ENCODE data around the gene ELOF1. TPM values are rescaled to one million over a fixed set of nuclear protein-coding genes. Genes with fewer than 3 reads are reported as not detected.

The ELOF1 gene
- total RNA-seq, 1 donor from 2014 or later = 69.8 TPM

DNA sequence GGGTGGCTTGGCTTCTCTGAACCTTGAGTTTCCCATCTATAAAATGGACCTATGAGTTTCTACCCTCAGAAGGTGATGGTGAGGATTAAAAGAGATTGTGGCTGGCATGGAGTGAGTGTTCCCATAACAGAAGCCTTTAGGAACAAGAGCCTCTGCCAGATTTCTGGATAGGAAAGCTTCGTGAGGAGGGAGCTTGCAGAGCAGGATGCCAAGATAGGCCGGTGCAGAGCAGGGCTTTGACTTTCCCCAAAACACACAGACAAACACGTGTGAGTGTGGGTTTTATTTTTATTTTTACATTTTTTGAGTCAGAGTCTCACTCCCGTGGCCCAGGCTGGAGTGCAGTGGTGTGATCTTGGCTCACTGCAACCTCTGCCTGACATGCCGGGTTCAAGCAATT lies 24.1 kb downstream of the ELOF1 start:
- DNase-seq (ENCODE audit: low read depth, low spot score) = no peak
- Mint-ChIP-seq H3K27ac (ENCODE audit: unreplicated experiment) (no peak overlapping the region), H3K9me3 (no peaks in the 10 kb centered on the region), H3K27me3 (ENCODE audit: low read depth) (peaks cover 5% of the 10 kb centered on the region), H3K4me1 (peaks cover 27% of the 10 kb centered on the region), H3K36me3 (ENCODE audit: low read depth) (no peaks in the 10 kb centered on the region), H3K4me3 (peak overlapping the region; percentile 43)
- TF ChIP-seq, protein P1, sequence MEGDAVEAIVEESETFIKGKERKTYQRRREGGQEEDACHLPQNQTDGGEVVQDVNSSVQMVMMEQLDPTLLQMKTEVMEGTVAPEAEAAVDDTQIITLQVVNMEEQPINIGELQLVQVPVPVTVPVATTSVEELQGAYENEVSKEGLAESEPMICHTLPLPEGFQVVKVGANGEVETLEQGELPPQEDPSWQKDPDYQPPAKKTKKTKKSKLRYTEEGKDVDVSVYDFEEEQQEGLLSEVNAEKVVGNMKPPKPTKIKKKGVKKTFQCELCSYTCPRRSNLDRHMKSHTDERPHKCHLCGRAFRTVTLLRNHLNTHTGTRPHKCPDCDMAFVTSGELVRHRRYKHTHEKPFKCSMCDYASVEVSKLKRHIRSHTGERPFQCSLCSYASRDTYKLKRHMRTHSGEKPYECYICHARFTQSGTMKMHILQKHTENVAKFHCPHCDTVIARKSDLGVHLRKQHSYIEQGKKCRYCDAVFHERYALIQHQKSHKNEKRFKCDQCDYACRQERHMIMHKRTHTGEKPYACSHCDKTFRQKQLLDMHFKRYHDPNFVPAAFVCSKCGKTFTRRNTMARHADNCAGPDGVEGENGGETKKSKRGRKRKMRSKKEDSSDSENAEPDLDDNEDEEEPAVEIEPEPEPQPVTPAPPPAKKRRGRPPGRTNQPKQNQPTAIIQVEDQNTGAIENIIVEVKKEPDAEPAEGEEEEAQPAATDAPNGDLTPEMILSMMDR (conservative IDR thresholded peaks at IDR 0.05) = no peak

DNA sequence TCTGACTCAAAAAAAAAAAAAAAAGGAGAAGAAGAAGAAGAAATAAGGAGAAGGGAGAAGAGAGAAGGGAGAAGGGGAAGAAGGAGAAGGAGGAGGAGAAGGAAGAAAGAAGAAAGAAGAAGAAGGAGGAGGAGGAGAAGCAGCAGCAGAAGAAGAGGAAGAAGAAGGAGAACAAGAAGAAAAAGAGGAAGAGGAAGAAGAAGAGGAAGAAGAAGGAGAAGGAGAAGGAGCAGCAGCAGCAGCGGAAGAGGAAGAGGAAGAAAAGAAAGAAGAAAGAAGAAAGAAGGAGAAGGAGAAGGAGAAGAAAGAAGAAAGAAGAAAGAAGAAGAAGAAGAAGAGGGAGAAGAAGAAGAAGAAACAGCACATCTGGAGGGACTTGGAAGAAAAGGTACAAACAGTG lies 24.5 kb downstream of the ELOF1 start:
- TF ChIP-seq, protein P1 (conservative IDR thresholded peaks at IDR 0.05) = no peak
- H3K4me3 Mint-ChIP-seq = no peak overlapping the region
- no peaks in the 10 kb centered on the region for H3K9me3 Mint-ChIP-seq

DNA sequence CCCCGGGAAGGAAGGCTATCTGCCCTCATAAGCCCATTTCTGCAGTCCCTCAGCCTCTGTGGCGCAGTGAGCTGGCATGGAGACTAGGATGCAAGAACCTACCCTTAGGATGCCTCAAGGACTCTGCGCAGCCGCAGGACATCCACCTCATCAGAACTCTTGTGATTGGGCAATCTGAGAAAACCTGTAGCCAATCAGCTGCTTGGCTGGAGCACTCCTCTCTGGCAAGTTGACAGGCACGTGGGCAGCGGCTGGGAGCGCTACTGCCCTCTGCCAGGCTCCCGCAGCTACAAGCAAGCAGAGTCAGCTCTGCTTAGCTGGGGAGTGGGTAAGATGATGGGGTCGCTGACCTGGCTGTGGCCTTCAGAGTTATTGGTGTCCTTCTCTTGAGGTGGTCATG lies 28.6 kb downstream of the ELOF1 start:
- TF ChIP-seq, protein P1 (conservative IDR thresholded peaks at IDR 0.05) = peak; percentile 19
- Mint-ChIP-seq H3K27ac (ENCODE audit: unreplicated experiment) (no peak overlapping the region), H3K4me1 (peaks cover 23% of the 10 kb centered on the region), H3K4me3 (peak overlapping the region; percentile 70), H3K27me3 (ENCODE audit: low read depth) (no peaks in the 10 kb centered on the region), H3K36me3 (ENCODE audit: low read depth) (no peaks in the 10 kb centered on the region), H3K9me3 (peaks cover 2% of the 10 kb centered on the region)
- peak; percentile 29 for DNase-seq (ENCODE audit: low read depth, low spot score)

More for the DNA sequence above, 24.5 kb downstream of the ELOF1 start:
- Mint-ChIP-seq H3K36me3 (ENCODE audit: low read depth) (no peaks in the 10 kb centered on the region), H3K27ac (ENCODE audit: unreplicated experiment) (no peak overlapping the region), H3K4me1 (peaks cover 27% of the 10 kb centered on the region), H3K27me3 (ENCODE audit: low read depth) (peaks cover 5% of the 10 kb centered on the region)
- no peak for DNase-seq (ENCODE audit: low read depth, low spot score)

DNA sequence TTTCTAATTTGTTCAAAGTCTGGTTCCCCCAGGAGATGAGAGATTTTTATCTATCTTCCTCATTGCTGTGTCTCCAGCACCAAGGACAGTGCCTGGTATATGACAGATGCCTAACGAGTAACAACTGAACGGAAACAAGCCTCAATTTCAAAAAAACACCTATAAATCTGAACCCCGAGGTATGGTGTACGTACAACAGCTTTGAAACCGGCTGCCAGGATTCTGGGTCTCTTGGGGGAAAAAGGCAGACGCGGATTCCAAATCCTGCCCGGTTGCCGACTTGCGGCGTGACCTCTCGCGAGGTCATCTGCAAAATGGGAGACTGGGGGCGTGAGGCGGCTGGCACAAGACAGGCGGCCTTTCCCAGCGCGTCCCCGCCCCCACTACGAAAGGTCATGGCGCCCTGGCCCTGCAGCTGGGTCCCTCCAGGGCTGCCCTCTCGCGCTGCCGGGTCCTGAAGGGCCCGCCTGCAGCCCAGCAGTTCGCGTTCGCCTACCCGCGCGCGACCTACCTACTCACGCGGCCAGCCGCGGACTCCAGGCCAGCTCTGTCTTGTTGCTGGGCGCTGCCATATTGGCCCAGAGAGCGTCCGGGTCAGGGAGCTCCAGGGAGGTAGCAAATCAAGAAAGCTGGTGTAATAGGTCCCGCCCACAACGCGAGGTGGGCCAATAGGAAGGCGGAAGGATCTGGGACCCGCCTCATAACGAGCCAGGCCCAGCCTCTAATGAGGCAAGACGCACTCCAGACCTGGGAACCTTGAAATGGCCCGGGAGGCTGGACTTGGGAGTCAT lies 30.3 kb downstream of the ELOF1 start, which contains the start of gene ECSIT:
ECSIT (minus strand) TSS at position 584 of the 791 bp plus-strand sequence. CDS start 9,964 bp downstream, outside the sequence.
- peak; percentile 92 for DNase-seq (ENCODE audit: low read depth, low spot score)
- Mint-ChIP-seq H3K27ac (ENCODE audit: unreplicated experiment) (peak within 1 kb of the TSS; percentile 95), H3K9me3 (peaks cover 2% of the 10 kb centered on the region), H3K27me3 (ENCODE audit: low read depth) (no peaks in the 10 kb centered on the region), H3K36me3 (ENCODE audit: low read depth) (no peaks in the 10 kb centered on the region), H3K4me1 (peaks cover 21% of the 10 kb centered on the region), H3K4me3 (peak within 1 kb of the TSS; percentile 98)
- TF ChIP-seq, protein P1 (conservative IDR thresholded peaks at IDR 0.05) = no peak

DNA sequence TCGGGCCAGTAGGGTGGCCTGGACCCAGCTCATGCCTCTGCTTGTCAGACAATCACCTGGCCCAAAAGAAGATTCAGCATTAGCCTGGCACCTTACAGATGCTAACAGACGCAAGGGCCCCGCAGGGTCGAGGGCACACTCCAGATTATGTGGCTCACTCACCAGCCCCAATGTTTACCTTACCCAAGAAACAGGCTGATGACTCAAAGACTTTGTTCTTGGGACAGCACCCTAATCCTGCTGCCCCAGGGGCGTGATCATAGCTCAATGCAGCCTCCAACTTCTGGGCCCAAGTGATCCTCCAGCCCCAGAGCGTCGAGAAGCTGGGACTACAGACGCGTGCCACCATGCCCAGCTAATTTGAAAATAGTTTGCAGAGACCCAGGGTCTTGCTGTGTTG lies 39.9 kb downstream of the ELOF1 start:
- TF ChIP-seq, protein P1 (conservative IDR thresholded peaks at IDR 0.05) = no peak
- Mint-ChIP-seq H3K4me3 (peak overlapping the region; percentile 23), H3K36me3 (ENCODE audit: low read depth) (no peaks in the 10 kb centered on the region), H3K4me1 (no peaks in the 10 kb centered on the region), H3K9me3 (no peaks in the 10 kb centered on the region), H3K27me3 (ENCODE audit: low read depth) (no peaks in the 10 kb centered on the region), H3K27ac (ENCODE audit: unreplicated experiment) (no peak overlapping the region)
- no peak for DNase-seq (ENCODE audit: low read depth, low spot score)

All from neural crest cell (in vitro differentiated cells).